ENCODE data around the gene ADM2. TPM values are rescaled to one million over a fixed set of nuclear protein-coding genes. Genes with fewer than 3 reads are reported as not detected.

The ADM2 gene
- total and polyA plus RNA-seq, 2 experiments from 2014 or later: 4.1 to 5.1 TPM

DNA sequence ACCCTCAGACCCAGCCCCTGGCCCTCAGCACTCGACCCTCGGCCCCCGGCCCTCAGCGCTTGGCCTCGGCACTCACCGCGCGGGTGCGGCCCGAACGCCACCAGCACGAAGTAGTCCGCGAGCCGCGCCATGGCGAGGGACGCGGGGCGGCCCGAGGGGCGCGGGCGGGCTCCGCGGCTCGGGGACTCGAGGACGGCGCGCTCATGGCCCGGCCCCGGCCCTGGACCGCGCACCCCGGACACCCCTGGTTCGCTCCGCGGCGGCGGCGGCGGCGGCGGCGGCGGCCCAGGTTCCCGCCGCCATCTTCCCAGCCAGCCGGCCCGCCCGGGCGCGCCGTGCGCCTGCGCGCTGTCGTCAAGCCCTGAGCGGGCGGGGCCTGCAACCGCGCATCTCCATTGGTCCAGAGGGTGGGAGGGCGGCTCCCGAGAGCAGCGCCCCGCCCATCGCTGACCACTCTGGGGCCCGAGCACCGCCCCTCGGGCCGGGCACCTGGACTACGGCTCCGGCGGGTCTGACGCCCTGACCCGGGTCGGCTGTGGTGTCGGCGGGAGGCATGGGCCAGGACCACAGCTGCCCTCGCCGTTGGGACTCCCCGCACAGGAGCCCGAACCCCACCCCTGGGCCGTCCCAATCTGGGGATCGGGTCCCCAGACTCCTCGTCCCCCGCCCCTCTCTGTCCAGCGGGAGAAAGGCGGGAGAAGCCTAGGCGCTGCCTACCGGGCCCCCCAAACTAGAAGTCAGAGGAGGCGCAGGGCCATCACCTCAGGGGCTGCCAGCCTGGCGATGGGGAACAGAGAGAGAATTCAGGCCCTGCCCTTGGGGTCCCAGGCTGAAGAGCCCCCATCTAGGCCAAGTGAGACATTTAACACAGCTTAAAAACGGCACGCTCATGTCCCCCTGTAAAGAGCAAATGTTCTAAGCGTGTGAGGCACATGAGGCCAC, 6.4 kb upstream of the ADM2 start, which contains the start of gene SBF1:
Gene SBF1 (minus strand): TSS at position 326 of the 942 bp plus-strand sequence. CDS start 195 bp downstream, at position 131.
- peaks cover 10% of the 10 kb centered on the region for H3K27me3 ChIP-seq
- H3K27ac ChIP-seq: peak within 1 kb of the TSS; percentile 85
- TF ChIP-seq CTCF (IDR thresholded peaks at IDR 0.05; ENCODE audit: poor library complexity) (no peak), EZH2phosphoT487 (IDR thresholded peaks at IDR 0.05; ENCODE audit: low read depth, severe bottlenecking, unreplicated experiment) (no peak), EZH2 (IDR thresholded peaks at IDR 0.05; ENCODE audit: borderline replicate concordance) (no peak)
- H3K4me3 ChIP-seq: peak within 1 kb of the TSS; percentile 53
- peaks cover 34% of the 10 kb centered on the region for H3K4me1 ChIP-seq (ENCODE audit: insufficient read depth)
- DNase-seq (ENCODE audit: low spot score): peak; percentile 97
- no peaks in the 10 kb centered on the region for H3K9me2 ChIP-seq (replicated peaks; ENCODE audit: insufficient read depth)
- peaks cover 46% of the 10 kb centered on the region for H3K79me2 ChIP-seq
- 8% methylated on average over 30 of the region's 97 CpGs for WGBS (ENCODE audit: low lambda C conversion rate, missing lambda C conversion rate)
- H2AFZ ChIP-seq: peak within 1 kb of the TSS; percentile 71
- H3K4me2 ChIP-seq: peak within 1 kb of the TSS; percentile 89
- peaks cover 45% of the 10 kb centered on the region for H4K20me1 ChIP-seq (ENCODE audit: insufficient read depth, poor library complexity, severe bottlenecking)
- H3K9me3 ChIP-seq (ENCODE audit: low read depth): no peaks in the 10 kb centered on the region
- H3K36me3 ChIP-seq (replicated peaks; ENCODE audit: insufficient read depth, low read depth): no peaks in the 10 kb centered on the region

GRCh38 chr22:50475652-50476002, 5.7 kb upstream of the ADM2 start:
- no peak for DNase-seq (ENCODE audit: low spot score)
- Histone ChIP-seq H3K9me3 (ENCODE audit: low read depth) (no peaks in the 10 kb centered on the region), H3K4me1 (ENCODE audit: insufficient read depth) (peaks cover 28% of the 10 kb centered on the region), H3K9me2 (replicated peaks; ENCODE audit: insufficient read depth) (no peaks in the 10 kb centered on the region), H3K27me3 (peaks cover 17% of the 10 kb centered on the region), H3K27ac (no peak overlapping the region), H4K20me1 (ENCODE audit: insufficient read depth, poor library complexity, severe bottlenecking) (peaks cover 38% of the 10 kb centered on the region), H3K4me2 (peak overlapping the region; percentile 89), H3K4me3 (no peak overlapping the region), H3K79me2 (peaks cover 40% of the 10 kb centered on the region), H3K36me3 (replicated peaks; ENCODE audit: insufficient read depth, low read depth) (no peaks in the 10 kb centered on the region), H2AFZ (peak overlapping the region; percentile 71)
- WGBS (ENCODE audit: low lambda C conversion rate, missing lambda C conversion rate): 99% methylated on average over 6 of the region's 6 CpGs
- no peak for TF ChIP-seq CTCF (IDR thresholded peaks at IDR 0.05; ENCODE audit: poor library complexity)
- no peak for TF ChIP-seq EZH2 (IDR thresholded peaks at IDR 0.05; ENCODE audit: borderline replicate concordance)
- no peak for TF ChIP-seq EZH2phosphoT487 (IDR thresholded peaks at IDR 0.05; ENCODE audit: low read depth, severe bottlenecking, unreplicated experiment)

DNA sequence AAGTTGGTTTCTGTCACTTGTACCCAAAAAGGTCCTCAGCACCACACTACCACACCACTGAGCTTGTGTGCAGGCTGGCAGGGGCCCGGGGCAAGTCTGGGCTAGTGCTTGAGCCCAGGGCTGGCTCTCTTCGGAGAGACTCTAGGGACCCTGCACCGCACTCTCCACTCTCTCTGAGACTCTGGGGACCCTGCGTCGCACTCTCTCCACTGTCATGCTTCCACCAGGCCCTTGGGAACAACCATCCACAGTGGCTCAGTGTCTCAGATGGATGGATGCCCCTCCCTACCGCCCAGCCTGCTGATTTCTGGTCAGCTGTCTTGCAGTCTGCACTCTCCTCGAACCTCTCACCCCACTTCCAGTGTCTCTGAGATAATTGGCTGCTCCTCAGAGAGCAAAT, 4.5 kb upstream of the ADM2 start:
- no peaks in the 10 kb centered on the region for H3K9me2 ChIP-seq (replicated peaks; ENCODE audit: insufficient read depth)
- 85% methylated on average over 7 of the region's 7 CpGs for WGBS (ENCODE audit: low lambda C conversion rate, missing lambda C conversion rate)
- no peak overlapping the region for H3K4me2 ChIP-seq
- no peaks in the 10 kb centered on the region for H3K36me3 ChIP-seq (replicated peaks; ENCODE audit: insufficient read depth, low read depth)
- peaks cover 26% of the 10 kb centered on the region for H4K20me1 ChIP-seq (ENCODE audit: insufficient read depth, poor library complexity, severe bottlenecking)
- H2AFZ ChIP-seq: no peak overlapping the region
- TF ChIP-seq EZH2 (IDR thresholded peaks at IDR 0.05; ENCODE audit: borderline replicate concordance) (no peak), EZH2phosphoT487 (IDR thresholded peaks at IDR 0.05; ENCODE audit: low read depth, severe bottlenecking, unreplicated experiment) (no peak), CTCF (IDR thresholded peaks at IDR 0.05; ENCODE audit: poor library complexity) (no peak)
- H3K9me3 ChIP-seq (ENCODE audit: low read depth): no peaks in the 10 kb centered on the region
- H3K27me3 ChIP-seq: peaks cover 25% of the 10 kb centered on the region
- H3K79me2 ChIP-seq: peaks cover 28% of the 10 kb centered on the region
- H3K4me1 ChIP-seq (ENCODE audit: insufficient read depth): peaks cover 20% of the 10 kb centered on the region
- no peak for DNase-seq (ENCODE audit: low spot score)
- H3K4me3 ChIP-seq: no peak overlapping the region
- no peak overlapping the region for H3K27ac ChIP-seq

Measured in hepatocyte (in vitro differentiated cells).